ENCODE data around the gene TTLL6. TPM values are rescaled to one million over a fixed set of nuclear protein-coding genes. Genes with fewer than 3 reads are reported as not detected.

TTLL6 gene
- total RNA-seq, 1 donor from 2014 or later, result not detected

DNA sequence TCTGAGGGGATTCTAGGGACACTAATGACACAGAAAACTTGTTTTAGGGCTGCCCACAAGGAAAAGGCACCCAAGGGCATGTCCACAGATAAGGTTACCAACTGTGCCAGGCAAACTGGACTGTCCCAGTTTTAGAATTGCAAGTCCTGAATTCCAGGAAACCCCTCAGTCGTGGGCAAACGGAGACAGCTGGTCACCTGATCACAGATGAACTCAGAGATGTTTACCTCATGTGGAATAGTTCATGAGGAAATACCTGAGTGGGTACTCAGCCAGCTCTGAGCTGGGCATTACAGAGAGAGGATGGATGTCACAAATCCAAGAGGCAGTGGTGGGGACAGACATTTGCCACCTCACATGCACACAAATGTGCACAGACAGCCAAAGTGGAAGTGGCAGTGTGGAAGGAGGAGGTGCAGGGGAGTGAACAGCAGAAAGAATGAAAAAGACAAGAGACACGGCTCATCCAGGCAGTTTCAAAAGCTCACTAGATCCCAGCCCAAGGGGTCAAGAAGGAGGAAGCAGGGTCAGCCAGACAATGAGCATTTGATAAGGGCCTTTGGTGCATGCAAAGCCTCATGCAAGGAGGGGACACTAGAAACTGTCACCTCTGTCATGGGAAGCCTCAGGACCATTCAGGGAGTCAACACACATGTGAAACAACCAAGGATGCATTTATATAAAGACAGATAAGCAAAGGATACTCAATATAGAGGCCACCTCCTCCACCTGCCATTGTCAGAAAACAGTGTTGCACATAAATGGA is 24.8 kb downstream of the TTLL6 start:
- DNase-seq (ENCODE audit: low read depth) (no peak), FAIRE-seq (no peak)
- Histone ChIP-seq H3K4me3 (ENCODE audit: insufficient read depth, low read depth, low read length) (no peak overlapping the region), H3K9ac (ENCODE audit: low read length) (no peak overlapping the region), H3K27ac (ENCODE audit: low read depth, low read length) (no peak overlapping the region), H3K27me3 (ENCODE audit: insufficient read depth, low read length) (peaks cover 39% of the 10 kb centered on the region), H4K20me1 (ENCODE audit: insufficient read depth, low read length) (no peaks in the 10 kb centered on the region), H3K79me2 (ENCODE audit: insufficient read depth, low read length) (no peaks in the 10 kb centered on the region), H3K36me3 (ENCODE audit: insufficient read depth, low read length) (no peaks in the 10 kb centered on the region), H3K9me3 (ENCODE audit: insufficient read depth, low read depth, low read length) (no peaks in the 10 kb centered on the region), H3K4me1 (ENCODE audit: insufficient read depth, low read length) (no peaks in the 10 kb centered on the region), H3K4me2 (ENCODE audit: low read length) (no peak overlapping the region), H2AFZ (ENCODE audit: low read depth, low read length) (no peak overlapping the region)
- Mint-ChIP-seq H3K4me1 (ENCODE audit: low read depth, unreplicated experiment) (peaks cover 9% of the 10 kb centered on the region), H3K27ac (ENCODE audit: unreplicated experiment) (no peak overlapping the region), H3K27me3 (ENCODE audit: low read depth, unreplicated experiment) (peaks cover 60% of the 10 kb centered on the region), H3K4me3 (ENCODE audit: unreplicated experiment) (no peak overlapping the region), H3K36me3 (ENCODE audit: low read depth, unreplicated experiment) (no peaks in the 10 kb centered on the region), H3K9me3 (ENCODE audit: unreplicated experiment) (no peaks in the 10 kb centered on the region)
- no peak for TF ChIP-seq EZH2 (IDR thresholded peaks at IDR 0.05; ENCODE audit: insufficient read depth, low read length)
- TF ChIP-seq, protein P1, sequence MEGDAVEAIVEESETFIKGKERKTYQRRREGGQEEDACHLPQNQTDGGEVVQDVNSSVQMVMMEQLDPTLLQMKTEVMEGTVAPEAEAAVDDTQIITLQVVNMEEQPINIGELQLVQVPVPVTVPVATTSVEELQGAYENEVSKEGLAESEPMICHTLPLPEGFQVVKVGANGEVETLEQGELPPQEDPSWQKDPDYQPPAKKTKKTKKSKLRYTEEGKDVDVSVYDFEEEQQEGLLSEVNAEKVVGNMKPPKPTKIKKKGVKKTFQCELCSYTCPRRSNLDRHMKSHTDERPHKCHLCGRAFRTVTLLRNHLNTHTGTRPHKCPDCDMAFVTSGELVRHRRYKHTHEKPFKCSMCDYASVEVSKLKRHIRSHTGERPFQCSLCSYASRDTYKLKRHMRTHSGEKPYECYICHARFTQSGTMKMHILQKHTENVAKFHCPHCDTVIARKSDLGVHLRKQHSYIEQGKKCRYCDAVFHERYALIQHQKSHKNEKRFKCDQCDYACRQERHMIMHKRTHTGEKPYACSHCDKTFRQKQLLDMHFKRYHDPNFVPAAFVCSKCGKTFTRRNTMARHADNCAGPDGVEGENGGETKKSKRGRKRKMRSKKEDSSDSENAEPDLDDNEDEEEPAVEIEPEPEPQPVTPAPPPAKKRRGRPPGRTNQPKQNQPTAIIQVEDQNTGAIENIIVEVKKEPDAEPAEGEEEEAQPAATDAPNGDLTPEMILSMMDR (IDR thresholded peaks at IDR 0.05; ENCODE audit: insufficient read depth, low read depth, low read length), result no peak

DNA sequence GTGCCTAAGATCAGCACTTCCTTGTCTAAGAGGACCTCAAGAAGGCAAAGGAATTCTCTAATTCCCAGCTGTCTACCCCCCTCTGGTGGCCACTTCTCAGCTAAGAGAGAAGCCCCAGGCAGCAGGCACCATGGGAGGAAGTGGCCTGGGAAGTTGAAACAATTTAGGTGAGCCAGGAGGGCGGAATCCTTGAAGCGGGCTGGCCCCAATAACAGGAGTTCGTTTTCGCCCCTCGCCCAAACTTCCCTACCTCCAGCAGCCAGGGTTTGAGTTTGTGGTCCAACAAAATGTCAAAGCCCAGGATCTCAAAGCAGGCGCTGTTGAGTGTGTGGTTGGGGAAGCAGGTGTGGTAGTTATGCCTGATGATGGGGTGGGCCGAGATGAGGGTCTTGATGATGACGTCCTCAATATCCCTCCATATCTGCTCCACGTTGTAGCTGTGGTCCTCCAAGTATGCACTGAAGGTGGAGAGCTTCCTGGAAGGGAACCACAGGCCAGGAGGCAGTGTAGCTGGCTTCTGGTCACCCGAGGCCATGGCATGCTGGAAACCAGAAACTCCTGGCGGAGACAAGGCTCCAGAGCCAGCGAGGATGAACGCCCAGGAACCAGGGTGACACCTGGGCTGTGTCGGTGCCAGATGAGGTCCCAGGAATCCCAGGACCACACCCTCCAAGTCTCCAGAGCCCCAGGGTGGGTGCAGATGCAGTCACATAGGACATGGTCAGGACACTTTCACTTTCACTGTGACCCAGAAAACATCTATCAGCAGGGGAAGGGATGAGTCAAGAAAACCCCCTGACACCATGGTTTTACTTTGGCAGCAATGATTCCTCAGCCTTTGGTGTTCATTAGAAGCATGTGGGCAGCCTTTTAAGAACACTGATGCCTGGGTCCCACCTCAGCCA is 25.6 kb downstream of the TTLL6 start:
- Mint-ChIP-seq H3K27me3 (ENCODE audit: low read depth, unreplicated experiment) (peaks cover 65% of the 10 kb centered on the region), H3K4me1 (ENCODE audit: low read depth, unreplicated experiment) (peaks cover 9% of the 10 kb centered on the region), H3K36me3 (ENCODE audit: low read depth, unreplicated experiment) (no peaks in the 10 kb centered on the region), H3K4me3 (ENCODE audit: unreplicated experiment) (no peak overlapping the region), H3K9me3 (ENCODE audit: unreplicated experiment) (no peaks in the 10 kb centered on the region), H3K27ac (ENCODE audit: unreplicated experiment) (no peak overlapping the region)
- H4K20me1 ChIP-seq (ENCODE audit: insufficient read depth, low read length), result no peaks in the 10 kb centered on the region
- no peak overlapping the region for H2AFZ ChIP-seq (ENCODE audit: low read depth, low read length)
- H3K4me1 ChIP-seq (ENCODE audit: insufficient read depth, low read length), result no peaks in the 10 kb centered on the region
- no peaks in the 10 kb centered on the region for H3K79me2 ChIP-seq (ENCODE audit: insufficient read depth, low read length)
- H3K4me2 ChIP-seq (ENCODE audit: low read length), result no peak overlapping the region
- FAIRE-seq (no peak), DNase-seq (ENCODE audit: low read depth) (peak; percentile 46)
- H3K4me3 ChIP-seq (ENCODE audit: insufficient read depth, low read depth, low read length), result no peak overlapping the region
- H3K27me3 ChIP-seq (ENCODE audit: insufficient read depth, low read length), result peaks cover 41% of the 10 kb centered on the region
- H3K27ac ChIP-seq (ENCODE audit: low read depth, low read length), result no peak overlapping the region
- TF ChIP-seq EZH2 (IDR thresholded peaks at IDR 0.05; ENCODE audit: insufficient read depth, low read length), result no peak
- TF ChIP-seq, protein P1 (IDR thresholded peaks at IDR 0.05; ENCODE audit: insufficient read depth, low read depth, low read length), result peak; percentile 82
- no peaks in the 10 kb centered on the region for H3K9me3 ChIP-seq (ENCODE audit: insufficient read depth, low read depth, low read length)
- no peak overlapping the region for H3K9ac ChIP-seq (ENCODE audit: low read length)
- no peaks in the 10 kb centered on the region for H3K36me3 ChIP-seq (ENCODE audit: insufficient read depth, low read length)

All from astrocyte (in vitro differentiated cells and primary cell).